GM18909 (cell line): Measurements from ENCODE around the gene GLOD5.

Source experiments
- ATAC-seq: cut with Tn5 transposase; IDR thresholded peaks from one replicate; pipeline ENCODE4 v1.9.1; 2021; ENCODE audit warnings: mild to moderate bottlenecking; ENCODE audit not compliant: unreplicated experiment, poor library complexity

Gene GLOD5

GRCh38 chrX:48752498-48752897, 9.0 kb upstream of the GLOD5 start:
- ATAC-seq: no peak

- ATAC-seq: no peak
Measured at GRCh38 chrX:48753708-48754228, 7.8 kb upstream of the GLOD5 start.

- no peak for ATAC-seq
Measured at GRCh38 chrX:48754238-48754637, 7.3 kb upstream of the GLOD5 start.

- ATAC-seq: no peak
Measured at GRCh38 chrX:48769230-48769629, 7.7 kb downstream of the GLOD5 start.

GRCh38 chrX:48770296-48770695, 8.7 kb downstream of the GLOD5 start:
- no peak for ATAC-seq

GRCh38 chrX:48772602-48773001, 11.1 kb downstream of the GLOD5 start:
- no peak for ATAC-seq

- ATAC-seq: no peak
Measured at GRCh38 chrX:48776818-48777439, 15.4 kb downstream of the GLOD5 start.

- ATAC-seq: no peak
Measured at GRCh38 chrX:48779399-48779798, 17.9 kb downstream of the GLOD5 start.

- no peak for ATAC-seq
Measured at GRCh38 chrX:48781705-48782104, 20.2 kb downstream of the GLOD5 start.

GRCh38 chrX:48782216-48782615, 20.7 kb downstream of the GLOD5 start:
- ATAC-seq: no peak

GRCh38 chrX:48782795-48783194, 21.2 kb downstream of the GLOD5 start:
- no peak for ATAC-seq

GRCh38 chrX:48784726-48785125, 23.2 kb downstream of the GLOD5 start:
- ATAC-seq: no peak

- no peak for ATAC-seq
Measured at GRCh38 chrX:48785186-48785539, 23.6 kb downstream of the GLOD5 start.

GRCh38 chrX:48785540-48786214, 24.1 kb downstream of the GLOD5 start:
- ATAC-seq: no peak

- ATAC-seq: no peak
Measured at GRCh38 chrX:48786341-48786800, 24.8 kb downstream of the GLOD5 start, which contains the start of gene GATA1. GATA1 (plus strand) TSS chrX:48786590; CDS start chrX:48791110, 4,520 bp downstream.

GRCh38 chrX:48786825-48787504, 25.4 kb downstream of the GLOD5 start:
- ATAC-seq: no peak

GRCh38 chrX:48787505-48788443, 26.2 kb downstream of the GLOD5 start:
- ATAC-seq: no peak

- no peak for ATAC-seq
Measured at GRCh38 chrX:48789366-48790220, 28.0 kb downstream of the GLOD5 start.

GRCh38 chrX:48790477-48790876, 28.9 kb downstream of the GLOD5 start:
- no peak for ATAC-seq
